HG02981 (cell line): ENCODE measurements around the gene RPL27A.

ENCODE experiments used
- ATAC-seq: cut with Tn5 transposase; IDR thresholded peaks from one replicate; pipeline ENCODE4 v1.9.1; 2021; ENCODE audit warnings: mild to moderate bottlenecking, moderate library complexity; ENCODE audit not compliant: unreplicated experiment

RPL27A gene

GRCh38 chr11:8672346-8672745 is 10.2 kb upstream of the RPL27A start:
- no peak for ATAC-seq

- ATAC-seq: no peak
Observed at GRCh38 chr11:8674859-8675258, 7.7 kb upstream of the RPL27A start.

GRCh38 chr11:8676458-8676857 is 6.1 kb upstream of the RPL27A start:
- no peak for ATAC-seq

GRCh38 chr11:8679006-8679405 is 3.6 kb upstream of the RPL27A start:
- no peak for ATAC-seq

GRCh38 chr11:8681837-8682302 is 722 bp upstream of the RPL27A start:
- ATAC-seq: no peak

- ATAC-seq: peak; percentile 5
Observed at GRCh38 chr11:8683115-8683807, 669 bp downstream of the RPL27A start.

GRCh38 chr11:8684600-8685290 is 2.2 kb downstream of the RPL27A start:
- ATAC-seq: no peak

- no peak for ATAC-seq
Observed at GRCh38 chr11:8685306-8685705, 2.7 kb downstream of the RPL27A start.

- no peak for ATAC-seq
Observed at GRCh38 chr11:8685820-8686219, 3.2 kb downstream of the RPL27A start.

GRCh38 chr11:8686325-8686724 is 3.7 kb downstream of the RPL27A start:
- ATAC-seq: no peak

- ATAC-seq: peak; percentile 92
Observed at GRCh38 chr11:8688414-8689362, 6.1 kb downstream of the RPL27A start.

GRCh38 chr11:8689726-8690255 is 7.2 kb downstream of the RPL27A start:
- ATAC-seq: no peak

GRCh38 chr11:8690374-8691342 is 8.1 kb downstream of the RPL27A start:
- no peak for ATAC-seq

GRCh38 chr11:8691601-8692000 is 9.0 kb downstream of the RPL27A start:
- ATAC-seq: no peak

- no peak for ATAC-seq
Observed at GRCh38 chr11:8692417-8692816, 9.8 kb downstream of the RPL27A start.

- no peak for ATAC-seq
Observed at GRCh38 chr11:8693010-8693551, 10.5 kb downstream of the RPL27A start.

- no peak for ATAC-seq
Observed at GRCh38 chr11:8693555-8693954, 11.0 kb downstream of the RPL27A start.

GRCh38 chr11:8694137-8694536 is 11.5 kb downstream of the RPL27A start:
- no peak for ATAC-seq

- no peak for ATAC-seq
Observed at GRCh38 chr11:8697054-8697453, 14.5 kb downstream of the RPL27A start.
